Bronchial smooth muscle cell (primary cell): Measurements from ENCODE around the gene KRTAP26-1. TPM values are rescaled to one million over a fixed set of nuclear protein-coding genes. Genes with fewer than 3 reads are reported as not detected.

ENCODE experiments used
- total RNA-seq: library from RNA; depleted of rRNA; stranded (reverse); fragments of >200 nt; gene quantifications from 2 replicates; pipeline ENCODE4 v1.2.1, GENCODE V29; 2014

The KRTAP26-1 gene
- total RNA-seq = not detected in 2 replicates

GRCh38 chr21:30320215-30320614 lies at the start of gene KRTAP26-1:
Gene KRTAP26-1, minus strand, starts transcription at chr21:30320315. Its CDS starts 280 bp downstream, at chr21:30320035.

GRCh38 chr21:30348506-30348905 lies 28.4 kb upstream of the KRTAP26-1 start, which contains the start of gene KRTAP23-1:
Gene KRTAP23-1, minus strand, starts transcription at chr21:30348606. Its CDS starts 0 bp downstream, at chr21:30348606.

GRCh38 chr21:30337276-30337744 lies 17.2 kb upstream of the KRTAP26-1 start, which contains the start of gene KRTAP27-1:
Gene KRTAP27-1, minus strand, starts transcription at chr21:30337694. Its CDS starts 26 bp downstream, at chr21:30337668.

GRCh38 chr21:30289215-30289614 lies 30.9 kb downstream of the KRTAP26-1 start, which contains the start of gene KRTAP25-1:
Gene KRTAP25-1, minus strand, starts transcription at chr21:30289514. Its CDS starts 24 bp downstream, at chr21:30289490.

GRCh38 chr21:30282850-30283249 lies 37.3 kb downstream of the KRTAP26-1 start, which contains the start of gene KRTAP24-1:
Gene KRTAP24-1, minus strand, starts transcription at chr21:30282950. Its CDS starts 18 bp downstream, at chr21:30282932.

Other genes starting within 250 kb of the KRTAP26-1 start
- not detected in 2 replicates for gene CLDN17, start 153.5 kb downstream of the KRTAP26-1 start, total RNA-seq
- gene CLDN8, start 104.2 kb downstream of the KRTAP26-1 start, total RNA-seq = not detected in 2 replicates
- gene KRTAP24-1, start 37.4 kb downstream of the KRTAP26-1 start, total RNA-seq = not detected in 2 replicates
- gene KRTAP25-1, start 30.8 kb downstream of the KRTAP26-1 start, total RNA-seq = not detected in 2 replicates
- not detected in 2 replicates for gene KRTAP27-1, start 17.4 kb upstream of the KRTAP26-1 start, total RNA-seq
- gene KRTAP23-1, start 28.3 kb upstream of the KRTAP26-1 start, total RNA-seq = not detected in 2 replicates
- gene KRTAP13-2, start 52.0 kb upstream of the KRTAP26-1 start, total RNA-seq = not detected in 2 replicates
- not detected in 2 replicates for gene KRTAP13-1, start 75.7 kb upstream of the KRTAP26-1 start, total RNA-seq
- gene KRTAP13-3, start 105.6 kb upstream of the KRTAP26-1 start, total RNA-seq = not detected in 2 replicates
- not detected in 2 replicates for gene KRTAP13-4, start 109.9 kb upstream of the KRTAP26-1 start, total RNA-seq
- gene KRTAP15-1, start 120.0 kb upstream of the KRTAP26-1 start, total RNA-seq = not detected in 2 replicates
- gene KRTAP19-1, start 160.1 kb upstream of the KRTAP26-1 start, total RNA-seq = not detected in 2 replicates
- not detected in 2 replicates for gene KRTAP19-2, start 167.1 kb upstream of the KRTAP26-1 start, total RNA-seq
- gene KRTAP19-3, start 171.7 kb upstream of the KRTAP26-1 start, total RNA-seq = not detected in 2 replicates
- gene KRTAP19-4, start 176.8 kb upstream of the KRTAP26-1 start, total RNA-seq = not detected in 2 replicates
- not detected in 2 replicates for gene KRTAP19-5, start 181.8 kb upstream of the KRTAP26-1 start, total RNA-seq
- not detected in 2 replicates for gene KRTAP19-6, start 221.5 kb upstream of the KRTAP26-1 start, total RNA-seq
- gene KRTAP19-7, start 241.0 kb upstream of the KRTAP26-1 start, total RNA-seq = not detected in 2 replicates